HCT116 (cell line): Measurements from ENCODE around the gene CLN3. TPM values are rescaled to one million over a fixed set of nuclear protein-coding genes. Genes with fewer than 3 reads are reported as not detected.

Source experiments
- ATAC-seq: fragments of 200-7000 bp; cut with Tn5 transposase; 2 replicates; pipeline ENCODE4 v1.9.1; 2020; ENCODE audit warnings: mild to moderate bottlenecking, moderate library complexity
- BruUV-seq: library from RNA; stranded (reverse); fragments of 400-500 nt; replicated peaks from 2 replicates; lab custom pipeline; 2021; lab: Mats Ljungman, UMichigan
- CTCF ChIA-PET: fragments of 300-600 bp; sonication (Branson Sonifier 250); formaldehyde crosslinking; loops from one replicate; lab custom pipeline; 2021; ENCODE audit warnings: antibody characterized with exemption; lab: Charles Lee
- POLR2A ChIA-PET: fragments of 300-600, 350-600 bp; sonication (Branson Sonifier 250); formaldehyde crosslinking; loops from one replicate; lab custom pipeline; 2021; ENCODE audit warnings: antibody characterized with exemption; lab: Charles Lee
- RAD21 ChIA-PET, 2 experiments: fragments of 300-600 bp; sonication (Branson Sonifier 250); formaldehyde crosslinking; loops; one replicate each; lab custom pipeline; 2023; ENCODE audit warnings: low total read pairs in 2 of 2; ENCODE audit not compliant: uncharacterized antibody in 2 of 2, unreplicated experiment in 2 of 2, low non-redundant PET in 1 of 2; lab: Charles Lee
- DNase-seq: peaks from one replicate; pipeline ENCODE4 v3.0.0-alpha.2; 2010; ENCODE audit warnings: low read depth, low spot score
- H2AFZ ChIP-seq: fragments of 200-600 bp; shearing (Covaris generic), sonication (generic); 2 replicates; pipeline ENCODE4 v1.6.1; 2017; ENCODE audit warnings: low read depth, mixed run types, mixed read lengths, antibody characterized with exemption, low read length; ENCODE audit not compliant: poor library complexity, severe bottlenecking
- H3K27ac ChIP-seq: 2 replicates; pipeline ENCODE4 v1.5.1; 2012; ENCODE audit warnings: low read depth, low read length
- H3K27me3 ChIP-seq: fragments of 200-600 bp; sonication (generic); 2 replicates; pipeline ENCODE4 v1.6.1; 2016; ENCODE audit warnings: mixed run types, low read length, mixed read lengths; ENCODE audit not compliant: insufficient read depth
- H3K36me3 ChIP-seq, 2 experiments: fragments of 200-500 bp in 1 of 2; fragments of 200-600 bp in 1 of 2; sonication (Bioruptor generic) in 1 of 2; sonication (generic) in 1 of 2; 2 replicates each; pipeline versions ENCODE4 v1.5.1 to v1.6.1; 2014 to 2016; ENCODE audit warnings: low read length in 2 of 2, inconsistent platforms in 1 of 2, mixed read lengths in 1 of 2, mixed run types in 1 of 2; ENCODE audit not compliant: insufficient read depth in 2 of 2, control insufficient read depth in 1 of 2
- H3K4me1 ChIP-seq, 2 experiments: fragments of 200-600 bp in 1 of 2; sonication (generic) in 1 of 2; 2 replicates each; pipeline versions ENCODE4 v1.5.1 to v1.6.1; 2012 to 2017; ENCODE audit warnings: low read length in 2 of 2, inconsistent platforms in 1 of 2, mild to moderate bottlenecking in 1 of 2, mixed read lengths in 1 of 2, mixed run types in 1 of 2, moderate library complexity in 1 of 2; ENCODE audit not compliant: insufficient read depth in 2 of 2, control insufficient read depth in 1 of 2
- H3K4me2 ChIP-seq: fragments of 200-600 bp; sonication (generic); 2 replicates; pipeline ENCODE4 v1.6.1; 2017; ENCODE audit warnings: mixed run types, low read length, mixed read lengths
- H3K4me3 ChIP-seq, 2 experiments: fragments of 200-600 bp in 1 of 2; sonication (generic) in 1 of 2; replicated peaks in 1 of 2; 2 replicates each; pipeline ENCODE4 v1.5.1; 2011 to 2016; ENCODE audit warnings: low read length in 2 of 2, control low read depth in 1 of 2, low read depth in 1 of 2, mild to moderate bottlenecking in 1 of 2, mixed read lengths in 1 of 2, mixed run types in 1 of 2
- H3K79me2 ChIP-seq: fragments of 200-600 bp; sonication (generic); 2 replicates; pipeline ENCODE4 v1.6.1; 2017; ENCODE audit warnings: mild to moderate bottlenecking, mixed run types, low read length, moderate library complexity, mixed read lengths; ENCODE audit not compliant: insufficient read depth
- H3K9ac ChIP-seq: fragments of 200-600 bp; sonication (generic); 2 replicates; pipeline ENCODE4 v1.6.1; 2016; ENCODE audit warnings: low read length, mixed read lengths
- H3K9me2 ChIP-seq: fragments of 200-600 bp; sonication (generic), shearing (Covaris generic); 2 replicates; pipeline ENCODE4 v1.6.1; 2017; ENCODE audit warnings: mixed run types, mild to moderate bottlenecking, moderate library complexity; ENCODE audit not compliant: insufficient read depth
- H3K9me3 ChIP-seq, 2 experiments: fragments of 200-500 bp in 1 of 2; fragments of 200-600 bp in 1 of 2; sonication (Bioruptor generic) in 1 of 2; sonication (generic) in 1 of 2; 2 replicates each; pipeline ENCODE4 v1.6.1; 2014 to 2017; ENCODE audit warnings: low read length in 2 of 2, mixed read lengths in 2 of 2, inconsistent platforms in 1 of 2, low read depth in 1 of 2, mild to moderate bottlenecking in 1 of 2, mixed run types in 1 of 2, moderate library complexity in 1 of 2; ENCODE audit not compliant: control insufficient read depth in 1 of 2, insufficient read depth in 1 of 2
- H4K20me1 ChIP-seq: fragments of 200-600 bp; sonication (generic), shearing (Covaris generic); 2 replicates; pipeline ENCODE4 v1.6.1; 2017; ENCODE audit warnings: mixed run types, mild to moderate bottlenecking, moderate library complexity; ENCODE audit not compliant: insufficient read depth
- ATF3 ChIP-seq: IDR thresholded peaks from 2 replicates; pipeline ENCODE4 v1.6.1; 2012
- CBX3 ChIP-seq: IDR thresholded peaks from 2 replicates; pipeline ENCODE4 v1.6.1; 2012; ENCODE audit warnings: low read depth
- CEBPB ChIP-seq: IDR thresholded peaks from 2 replicates; pipeline ENCODE4 v1.6.1; 2012; ENCODE audit warnings: low read depth
- ELF1 ChIP-seq: IDR thresholded peaks from 2 replicates; pipeline ENCODE4 v1.6.1; 2012; ENCODE audit warnings: low read depth, borderline replicate concordance
- EZH2 ChIP-seq: fragments of 200-600 bp; sonication (generic); IDR thresholded peaks from 2 replicates; pipeline ENCODE4 v1.6.1; 2017; ENCODE audit warnings: antibody characterized with exemption, mixed run types
- EZH2phosphoT487 ChIP-seq: fragments of 200-600 bp; IDR thresholded peaks from 2 replicates; pipeline ENCODE4 v1.6.1; 2018; ENCODE audit warnings: antibody characterized with exemption, borderline replicate concordance
- FOSL1 ChIP-seq: IDR thresholded peaks from 2 replicates; pipeline ENCODE4 v1.6.1; 2012; ENCODE audit warnings: low read depth
- JUND ChIP-seq: IDR thresholded peaks from 2 replicates; pipeline ENCODE4 v1.6.1; 2012
- POLR2A ChIP-seq: IDR thresholded peaks from 2 replicates; pipeline ENCODE4 v1.7.0; 2011; ENCODE audit warnings: borderline replicate concordance; ENCODE audit not compliant: insufficient read depth, insufficient read length; ENCODE audit errors: extremely low read depth
- RAD21 ChIP-seq: IDR thresholded peaks from 2 replicates; pipeline ENCODE4 v1.6.1; 2012; ENCODE audit warnings: low read depth, mild to moderate bottlenecking
- REST ChIP-seq: IDR thresholded peaks from 2 replicates; pipeline ENCODE4 v1.6.1; 2012; ENCODE audit warnings: low read depth
- SIN3A ChIP-seq: IDR thresholded peaks from 2 replicates; pipeline ENCODE4 v1.6.1; 2012; ENCODE audit warnings: low read depth
- TCF7L2 ChIP-seq: IDR thresholded peaks from 2 replicates; pipeline ENCODE4 v1.7.0; 2011; ENCODE audit warnings: borderline replicate concordance, inconsistent platforms; ENCODE audit not compliant: insufficient read depth, insufficient read length; ENCODE audit errors: extremely low read depth
- YY1 ChIP-seq: IDR thresholded peaks from 2 replicates; pipeline ENCODE4 v1.6.1; 2011; ENCODE audit warnings: low read length, low read depth, moderate library complexity, mild to moderate bottlenecking; ENCODE audit not compliant: insufficient replicate concordance; ENCODE audit errors: extremely low read depth
- intact Hi-C: fragments of 100-400 bp; cut with micrococcal nuclease; formaldehyde crosslinking; loops from 2 replicates; pipeline ENCODE4 v1.10.0; 2022
- total RNA-seq: library from RNA; stranded (reverse); gene quantifications from one replicate; pipeline ENCODE4 v1.2.1, GENCODE V29; 2021; ENCODE audit not compliant: unreplicated experiment
- TF ChIP-seq, protein P1 (sequence below): IDR thresholded peaks from 2 replicates; pipeline ENCODE4 v1.6.1; 2012
- TF ChIP-seq, protein P2 (sequence below): IDR thresholded peaks from 2 replicates; pipeline ENCODE4 v1.6.1; 2011; ENCODE audit warnings: mild to moderate bottlenecking, low read length, moderate library complexity; ENCODE audit not compliant: insufficient replicate concordance; ENCODE audit errors: extremely low read depth

Gene CLN3
- total RNA-seq, 1 experiment from 2014 or later: 19.9 TPM

DNA sequence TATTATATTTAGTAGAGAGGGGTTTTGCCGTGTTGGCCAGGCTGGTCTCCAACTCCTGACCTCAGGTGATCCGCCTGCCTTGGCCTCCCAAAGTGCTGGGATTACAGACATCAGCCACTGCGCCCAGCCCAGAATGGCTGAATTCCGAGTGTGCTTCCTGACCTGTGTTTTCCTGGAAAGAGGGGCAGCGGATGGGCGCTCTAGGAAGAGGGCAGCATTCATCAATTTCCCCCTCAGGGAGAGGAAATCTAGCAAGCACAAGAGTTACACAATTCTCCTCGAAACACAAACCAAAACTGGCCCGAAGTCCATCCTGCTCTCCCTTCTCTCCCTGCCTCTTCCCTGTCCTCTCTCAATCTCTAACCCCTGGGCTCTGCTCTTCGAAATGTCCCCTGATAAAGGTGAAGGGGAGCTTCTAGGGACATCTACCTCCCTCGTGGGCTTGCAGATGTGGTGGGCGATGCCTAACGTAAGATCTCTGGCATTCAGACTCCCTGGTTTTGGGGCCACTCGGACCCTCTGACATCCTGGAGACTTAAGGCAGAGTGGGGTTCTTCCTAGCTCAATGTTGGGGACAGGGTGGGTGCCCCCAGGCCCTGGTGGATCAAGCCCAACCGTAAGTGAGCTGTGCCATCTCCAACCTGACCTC, 13.7 kb upstream of the CLN3 start:
- H2AFZ ChIP-seq: no peak overlapping the region
- DNase-seq (no peak), ATAC-seq (no peak)
- H3K9me2 ChIP-seq: no peaks in the 10 kb centered on the region
- H3K9ac ChIP-seq: no peak overlapping the region
- no peak overlapping the region for H3K4me2 ChIP-seq
- no peaks in the 10 kb centered on the region for H3K27me3 ChIP-seq
- no peak overlapping the region for H3K4me3 ChIP-seq
- POLR2A ChIA-PET: no interaction called here
- H3K36me3 ChIP-seq: no peaks in the 10 kb centered on the region
- no peaks in the 10 kb centered on the region for H4K20me1 ChIP-seq
- peaks cover 18 to 28% of the 10 kb centered on the region in 2 experiments for H3K4me1 ChIP-seq
- CTCF ChIA-PET: no interaction called here
- no peaks in the 10 kb centered on the region for H3K79me2 ChIP-seq
- H3K27ac ChIP-seq: no peak overlapping the region
- intact Hi-C loops: no loop called here
- BruUV-seq: no TSS peak
- RAD21 ChIA-PET: no interaction called here
- H3K9me3 ChIP-seq: no peaks in the 10 kb centered on the region
- TF ChIP-seq, protein P1, sequence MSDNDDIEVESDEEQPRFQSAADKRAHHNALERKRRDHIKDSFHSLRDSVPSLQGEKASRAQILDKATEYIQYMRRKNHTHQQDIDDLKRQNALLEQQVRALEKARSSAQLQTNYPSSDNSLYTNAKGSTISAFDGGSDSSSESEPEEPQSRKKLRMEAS: no peak
- TF ChIP-seq FOSL1: no peak
- TF ChIP-seq YY1: no peak
- TF ChIP-seq JUND: no peak
- no peak for TF ChIP-seq POLR2A
- no peak for TF ChIP-seq TCF7L2
- no peak for TF ChIP-seq EZH2
- no peak for TF ChIP-seq ATF3
- TF ChIP-seq, protein P2, sequence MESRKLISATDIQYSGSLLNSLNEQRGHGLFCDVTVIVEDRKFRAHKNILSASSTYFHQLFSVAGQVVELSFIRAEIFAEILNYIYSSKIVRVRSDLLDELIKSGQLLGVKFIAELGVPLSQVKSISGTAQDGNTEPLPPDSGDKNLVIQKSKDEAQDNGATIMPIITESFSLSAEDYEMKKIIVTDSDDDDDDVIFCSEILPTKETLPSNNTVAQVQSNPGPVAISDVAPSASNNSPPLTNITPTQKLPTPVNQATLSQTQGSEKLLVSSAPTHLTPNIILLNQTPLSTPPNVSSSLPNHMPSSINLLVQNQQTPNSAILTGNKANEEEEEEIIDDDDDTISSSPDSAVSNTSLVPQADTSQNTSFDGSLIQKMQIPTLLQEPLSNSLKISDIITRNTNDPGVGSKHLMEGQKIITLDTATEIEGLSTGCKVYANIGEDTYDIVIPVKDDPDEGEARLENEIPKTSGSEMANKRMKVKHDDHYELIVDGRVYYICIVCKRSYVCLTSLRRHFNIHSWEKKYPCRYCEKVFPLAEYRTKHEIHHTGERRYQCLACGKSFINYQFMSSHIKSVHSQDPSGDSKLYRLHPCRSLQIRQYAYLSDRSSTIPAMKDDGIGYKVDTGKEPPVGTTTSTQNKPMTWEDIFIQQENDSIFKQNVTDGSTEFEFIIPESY: no peak
- no peak for TF ChIP-seq SIN3A
- no peak for TF ChIP-seq ELF1
- TF ChIP-seq CBX3: no peak
- TF ChIP-seq RAD21: no peak
- no peak for TF ChIP-seq CEBPB
- TF ChIP-seq EZH2phosphoT487: no peak
- no peak for TF ChIP-seq REST
